CMK (cell line): ENCODE data around the gene TIMM17A.
A peak's percentile ranks its signal among the peaks of the same experiment; 100 is the strongest.

Experiments
- DNase-seq: peaks from one replicate; pipeline ENCODE4 v3.0.0-alpha.2; 2010; ENCODE audit warnings: low read depth

TIMM17A gene

GRCh38 chr1:201984446-201984845 is 29.1 kb downstream of the TIMM17A start:
- no peak for DNase-seq

GRCh38 chr1:201985355-201985754 is 30.1 kb downstream of the TIMM17A start:
- DNase-seq: no peak

DNA sequence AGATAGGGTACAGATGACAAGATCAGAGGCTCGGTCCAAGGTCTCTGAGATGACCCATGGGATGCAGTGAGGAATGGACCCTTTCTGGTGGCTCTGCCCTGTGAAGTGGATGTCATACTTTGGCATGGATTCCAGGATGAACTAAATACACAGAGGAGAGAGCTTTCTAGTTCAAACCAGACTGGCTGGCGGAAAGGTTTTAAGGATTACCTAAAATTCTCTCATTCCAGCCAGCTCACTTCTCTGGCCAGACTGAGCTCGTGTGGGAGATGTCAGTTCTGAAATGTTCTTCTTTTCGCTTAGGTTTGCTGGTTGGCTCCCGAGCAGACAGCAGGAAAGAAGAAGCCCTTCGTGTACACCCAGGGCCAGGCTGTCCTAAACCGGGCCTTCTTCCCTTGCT is 33.3 kb downstream of the TIMM17A start:
- DNase-seq: no peak

GRCh38 chr1:201989354-201990128 is 34.2 kb downstream of the TIMM17A start:
- no peak for DNase-seq

- DNase-seq: no peak
Measured at GRCh38 chr1:201990427-201990826, 35.1 kb downstream of the TIMM17A start.

DNA sequence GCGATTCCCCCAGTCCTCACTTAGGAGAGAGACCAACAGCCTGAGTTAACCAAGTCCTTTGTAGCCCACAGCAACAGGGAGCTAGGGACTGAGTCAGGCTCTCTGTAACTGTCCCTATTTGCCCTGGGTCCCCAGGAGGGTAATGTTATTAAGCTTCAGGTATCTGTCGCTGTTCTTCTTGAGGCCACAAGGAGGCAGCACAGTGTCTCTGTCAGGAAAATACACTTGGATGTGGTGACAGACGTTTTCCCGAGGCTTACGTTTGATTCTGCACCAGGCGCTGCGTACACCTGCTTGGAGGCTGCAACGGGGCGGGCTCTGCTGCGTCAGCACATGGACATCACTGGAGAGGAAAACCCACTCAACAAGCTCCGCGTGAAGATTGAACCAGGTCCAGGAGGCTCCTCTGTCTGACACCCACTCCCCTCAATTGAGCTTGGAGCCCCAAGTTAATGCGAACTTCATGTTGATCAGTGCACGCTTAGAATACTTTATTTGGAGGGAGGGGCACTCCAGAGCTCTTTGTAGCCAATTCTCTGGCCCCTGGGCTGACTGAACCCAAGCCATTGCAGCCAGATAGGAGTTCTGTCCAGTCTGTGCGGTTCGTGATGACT is 44.4 kb downstream of the TIMM17A start:
- DNase-seq: no peak

- DNase-seq: no peak
Measured at GRCh38 chr1:202002507-202002906, 47.2 kb downstream of the TIMM17A start.

DNA sequence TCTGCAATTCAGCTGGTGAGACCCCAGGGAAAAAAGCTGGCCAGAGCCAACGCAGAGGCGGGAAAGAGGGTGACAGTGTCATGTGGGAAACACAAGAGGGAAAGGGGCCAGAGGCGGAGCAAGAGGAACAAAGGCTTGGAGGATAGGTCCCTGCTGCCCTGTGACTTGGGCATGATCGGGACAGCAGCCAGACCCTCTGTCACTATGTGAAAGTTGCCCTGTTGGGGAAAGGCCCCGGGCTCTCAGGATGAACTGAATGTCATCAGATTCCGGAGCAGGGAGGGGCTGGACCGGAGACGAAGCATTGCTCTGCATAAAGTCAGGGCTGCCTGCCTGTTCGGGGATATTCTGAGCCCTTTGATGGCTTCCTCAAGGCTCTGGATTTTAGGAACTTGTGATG is 49.4 kb downstream of the TIMM17A start:
- no peak for DNase-seq

- no peak for DNase-seq
Measured at GRCh38 chr1:202005958-202006357, 50.7 kb downstream of the TIMM17A start.

DNA sequence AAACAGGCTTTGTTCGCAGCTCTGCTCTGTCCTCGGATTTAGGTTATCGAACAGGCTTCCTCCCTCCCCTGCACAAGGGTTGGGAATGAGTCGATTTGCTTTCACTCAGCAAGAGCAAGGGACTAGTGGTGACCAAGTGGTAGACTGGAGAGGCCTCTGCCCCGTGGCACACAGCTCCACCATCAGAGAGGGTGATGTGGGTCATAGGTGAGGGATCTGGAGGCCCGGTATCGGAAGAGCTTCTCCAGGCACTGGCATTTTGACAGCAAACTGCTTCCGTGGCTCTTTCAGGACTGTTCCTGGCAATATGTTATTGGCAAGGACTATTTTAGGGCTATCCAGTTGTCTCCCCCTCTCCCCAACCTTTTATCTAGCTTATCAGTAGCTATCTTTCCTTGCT is 52.0 kb downstream of the TIMM17A start:
- DNase-seq: no peak

- DNase-seq: peak; percentile 66
Measured at GRCh38 chr1:202007805-202008489, 52.6 kb downstream of the TIMM17A start.

- peak; percentile 51 for DNase-seq
Measured at GRCh38 chr1:202009326-202010179, 54.2 kb downstream of the TIMM17A start.

- DNase-seq: no peak
Measured at GRCh38 chr1:202010180-202011015, 55.1 kb downstream of the TIMM17A start, which contains the start of gene ELF3. Gene ELF3 (plus strand): TSS chr1:202010587. CDS start chr1:202011137, 550 bp downstream.

- no peak for DNase-seq
Measured at GRCh38 chr1:202011994-202012393, 56.7 kb downstream of the TIMM17A start.

- no peak for DNase-seq
Measured at GRCh38 chr1:202012544-202013478, 57.5 kb downstream of the TIMM17A start.

DNA sequence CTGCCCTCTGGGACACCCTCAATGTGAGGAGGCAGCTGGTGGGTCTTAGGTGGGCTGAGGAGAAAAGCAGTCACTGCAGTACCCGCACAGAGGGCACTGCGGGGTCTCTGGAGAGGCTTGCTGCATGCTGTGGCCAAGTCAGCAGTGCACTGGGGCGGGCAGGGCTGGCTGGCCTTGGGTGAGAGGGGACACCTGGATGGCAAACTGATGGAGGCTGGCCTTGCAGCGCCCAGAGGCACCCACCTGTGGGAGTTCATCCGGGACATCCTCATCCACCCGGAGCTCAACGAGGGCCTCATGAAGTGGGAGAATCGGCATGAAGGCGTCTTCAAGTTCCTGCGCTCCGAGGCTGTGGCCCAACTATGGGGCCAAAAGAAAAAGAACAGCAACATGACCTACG is 58.3 kb downstream of the TIMM17A start:
- no peak for DNase-seq

GRCh38 chr1:202014060-202014459 is 58.8 kb downstream of the TIMM17A start:
- DNase-seq: no peak

GRCh38 chr1:202014915-202015661 is 59.8 kb downstream of the TIMM17A start:
- no peak for DNase-seq

GRCh38 chr1:202015662-202015937 is 60.3 kb downstream of the TIMM17A start:
- no peak for DNase-seq
